IPS-20b (cell line): ENCODE results near the gene PDE8B.

Experiments
- H3K27ac ChIP-seq: one replicate; pipeline ENCODE4 v1.5.1; 2013; ENCODE audit warnings: low read length
- H3K27me3 ChIP-seq: 2 replicates; pipeline ENCODE4 v1.6.1; 2013; ENCODE audit warnings: mild to moderate bottlenecking, low read length, inconsistent platforms; ENCODE audit not compliant: insufficient read depth
- H3K36me3 ChIP-seq: 2 replicates; pipeline ENCODE4 v1.6.1; 2013; ENCODE audit warnings: low read depth, mild to moderate bottlenecking, inconsistent platforms, low read length, moderate library complexity; ENCODE audit not compliant: insufficient read depth
- H3K4me1 ChIP-seq: 2 replicates; pipeline ENCODE4 v1.6.1; 2013; ENCODE audit warnings: mild to moderate bottlenecking, control low read depth, inconsistent platforms, low read length, moderate library complexity; ENCODE audit not compliant: insufficient read depth
- H3K4me3 ChIP-seq: 2 replicates; pipeline ENCODE4 v1.5.1; 2013; ENCODE audit warnings: mild to moderate bottlenecking, low read length, inconsistent platforms
- H3K9ac ChIP-seq: 2 replicates; pipeline ENCODE4 v1.6.1; 2013; ENCODE audit warnings: low read depth, mild to moderate bottlenecking, inconsistent platforms, low read length, moderate library complexity
- H3K9me3 ChIP-seq: 2 replicates; pipeline ENCODE4 v1.6.1; 2013; ENCODE audit warnings: mild to moderate bottlenecking, low read depth, low read length, inconsistent platforms; ENCODE audit not compliant: insufficient read depth

The PDE8B gene

DNA sequence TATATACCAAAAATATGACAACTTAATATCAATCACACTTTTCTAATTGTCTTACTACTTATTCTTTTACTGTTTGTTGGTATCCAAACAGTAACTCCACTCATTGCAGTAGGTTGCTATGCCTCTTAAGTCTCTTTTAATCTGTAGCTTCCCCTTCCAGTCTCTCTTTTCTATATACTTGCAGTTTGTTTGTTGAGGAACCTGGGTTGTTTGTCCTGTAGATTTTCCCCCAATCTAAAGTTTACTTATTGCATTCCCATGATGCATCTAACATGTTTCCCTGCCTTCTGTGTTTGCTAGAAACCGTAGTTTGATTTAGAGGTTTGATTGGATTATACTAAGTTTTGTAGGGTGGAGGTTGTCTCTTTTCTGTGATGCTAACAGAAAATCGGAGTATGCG, 10.6 kb downstream of the PDE8B start:
- Histone ChIP-seq H3K4me3 (no peak overlapping the region), H3K27me3 (no peaks in the 10 kb centered on the region), H3K9ac (no peak overlapping the region)

DNA sequence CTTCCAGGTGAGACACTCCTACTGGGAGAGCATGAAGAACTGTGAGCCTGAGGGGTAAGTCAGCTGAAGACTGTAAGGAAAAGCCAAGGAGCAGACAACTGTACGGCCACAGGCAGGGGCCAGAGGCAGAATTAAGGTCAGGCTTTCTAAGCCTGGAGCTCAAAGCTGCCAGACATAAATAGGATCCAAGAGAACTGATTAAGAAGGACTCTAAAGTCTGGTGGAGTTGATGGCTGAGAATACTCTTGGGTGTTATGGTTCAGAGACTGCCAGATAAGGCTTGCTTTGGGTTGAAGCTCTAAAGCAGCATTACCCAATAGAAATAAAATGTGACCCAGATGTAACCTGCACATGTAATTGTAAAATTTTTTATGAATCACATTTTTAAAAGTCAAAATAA, 12.2 kb downstream of the PDE8B start:
- Histone ChIP-seq H3K27me3 (no peaks in the 10 kb centered on the region), H3K4me3 (no peak overlapping the region), H3K36me3 (no peaks in the 10 kb centered on the region), H3K27ac (no peak overlapping the region), H3K9ac (no peak overlapping the region), H3K9me3 (no peaks in the 10 kb centered on the region), H3K4me1 (no peaks in the 10 kb centered on the region)

More for the DNA sequence above, 10.6 kb downstream of the PDE8B start:
- Histone ChIP-seq H3K27ac (no peak overlapping the region), H3K36me3 (no peaks in the 10 kb centered on the region), H3K9me3 (no peaks in the 10 kb centered on the region), H3K4me1 (no peaks in the 10 kb centered on the region)

- Histone ChIP-seq H3K9ac (no peak overlapping the region), H3K36me3 (no peaks in the 10 kb centered on the region), H3K4me3 (no peak overlapping the region), H3K27me3 (no peaks in the 10 kb centered on the region), H3K27ac (no peak overlapping the region), H3K9me3 (no peaks in the 10 kb centered on the region), H3K4me1 (no peaks in the 10 kb centered on the region)
Observed at GRCh38 chr5:77223653-77224052, 13.2 kb downstream of the PDE8B start.

GRCh38 chr5:77224672-77225355, 14.3 kb downstream of the PDE8B start:
- Histone ChIP-seq H3K9ac (no peak overlapping the region), H3K9me3 (no peaks in the 10 kb centered on the region), H3K4me1 (no peaks in the 10 kb centered on the region), H3K4me3 (no peak overlapping the region), H3K36me3 (no peaks in the 10 kb centered on the region), H3K27ac (no peak overlapping the region), H3K27me3 (no peaks in the 10 kb centered on the region)

DNA sequence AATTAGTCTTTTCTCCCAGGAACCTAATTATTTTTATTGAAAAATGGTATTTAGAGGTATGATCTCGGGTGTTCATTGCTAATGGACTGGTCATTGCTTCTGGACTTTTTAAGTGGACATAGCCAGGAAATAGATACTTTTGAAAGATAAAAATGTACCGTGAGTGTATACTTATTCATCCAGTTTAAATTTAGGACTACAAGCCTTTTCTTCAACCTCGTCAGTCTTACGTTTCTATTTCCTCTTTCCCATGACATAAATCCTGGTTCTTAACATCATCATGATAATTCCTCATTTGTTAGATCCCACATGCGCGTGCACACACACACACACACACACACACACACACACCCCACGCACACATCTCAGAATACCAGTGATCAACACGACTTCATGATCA, 15.1 kb downstream of the PDE8B start:
- H3K9me3 ChIP-seq, result no peaks in the 10 kb centered on the region
- no peak overlapping the region for H3K4me3 ChIP-seq
- no peaks in the 10 kb centered on the region for H3K36me3 ChIP-seq
- H3K9ac ChIP-seq, result no peak overlapping the region
- no peaks in the 10 kb centered on the region for H3K27me3 ChIP-seq
- no peaks in the 10 kb centered on the region for H3K4me1 ChIP-seq
- no peak overlapping the region for H3K27ac ChIP-seq

GRCh38 chr5:77229887-77230286, 19.4 kb downstream of the PDE8B start:
- Histone ChIP-seq H3K4me3 (no peak overlapping the region), H3K27me3 (no peaks in the 10 kb centered on the region), H3K27ac (no peak overlapping the region), H3K9ac (no peak overlapping the region), H3K36me3 (no peaks in the 10 kb centered on the region), H3K9me3 (no peaks in the 10 kb centered on the region), H3K4me1 (no peaks in the 10 kb centered on the region)

DNA sequence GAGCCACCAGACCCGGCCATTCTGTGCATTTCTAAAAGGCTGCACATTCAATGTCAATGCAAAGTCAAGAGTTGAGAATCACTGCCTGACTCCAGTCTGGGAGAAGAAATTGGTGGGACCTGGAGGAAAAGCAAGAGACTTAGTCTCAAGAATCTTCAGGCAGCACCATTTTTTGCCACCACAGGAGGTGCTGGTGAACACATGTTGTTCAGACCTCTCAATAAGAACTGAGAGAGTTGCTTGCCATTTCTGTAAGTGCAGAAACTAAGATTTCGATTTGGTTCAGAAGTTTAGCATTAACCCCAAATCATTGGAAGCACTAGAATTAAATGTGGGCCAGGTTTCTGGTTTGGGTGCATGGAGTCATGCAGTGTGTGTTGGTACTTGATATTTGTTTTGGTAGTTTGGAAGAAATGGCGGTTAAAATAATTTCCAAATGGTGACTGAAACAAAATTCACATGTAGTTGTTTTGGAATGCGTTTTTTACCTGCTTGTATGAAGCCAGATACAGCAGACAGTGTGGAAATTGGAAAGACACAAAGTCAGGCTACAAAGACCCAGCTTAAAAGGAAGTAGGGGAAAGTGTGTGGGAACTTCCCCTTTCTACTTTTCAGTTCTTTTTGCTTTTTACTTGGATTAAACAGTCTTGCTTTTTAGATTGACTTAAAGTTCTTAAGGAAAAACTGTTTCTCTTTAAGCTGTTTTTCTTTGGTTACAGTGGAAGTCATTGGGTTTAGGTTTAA, 20.4 kb downstream of the PDE8B start:
- no peak overlapping the region for H3K9ac ChIP-seq
- no peaks in the 10 kb centered on the region for H3K36me3 ChIP-seq
- H3K9me3 ChIP-seq, result no peaks in the 10 kb centered on the region
- no peak overlapping the region for H3K4me3 ChIP-seq
- H3K4me1 ChIP-seq, result no peaks in the 10 kb centered on the region
- H3K27me3 ChIP-seq, result no peaks in the 10 kb centered on the region
- H3K27ac ChIP-seq, result no peak overlapping the region

GRCh38 chr5:77231471-77232138, 21.1 kb downstream of the PDE8B start:
- no peak overlapping the region for H3K27ac ChIP-seq
- H3K9ac ChIP-seq, result no peak overlapping the region
- H3K27me3 ChIP-seq, result no peaks in the 10 kb centered on the region
- no peaks in the 10 kb centered on the region for H3K4me1 ChIP-seq
- H3K4me3 ChIP-seq, result no peak overlapping the region
- no peaks in the 10 kb centered on the region for H3K36me3 ChIP-seq
- no peaks in the 10 kb centered on the region for H3K9me3 ChIP-seq

- no peak overlapping the region for H3K27ac ChIP-seq
- no peaks in the 10 kb centered on the region for H3K27me3 ChIP-seq
- no peak overlapping the region for H3K4me3 ChIP-seq
- H3K4me1 ChIP-seq, result no peaks in the 10 kb centered on the region
- H3K9ac ChIP-seq, result no peak overlapping the region
- no peaks in the 10 kb centered on the region for H3K36me3 ChIP-seq
- no peaks in the 10 kb centered on the region for H3K9me3 ChIP-seq
Observed at GRCh38 chr5:77232574-77233358, 22.3 kb downstream of the PDE8B start.

DNA sequence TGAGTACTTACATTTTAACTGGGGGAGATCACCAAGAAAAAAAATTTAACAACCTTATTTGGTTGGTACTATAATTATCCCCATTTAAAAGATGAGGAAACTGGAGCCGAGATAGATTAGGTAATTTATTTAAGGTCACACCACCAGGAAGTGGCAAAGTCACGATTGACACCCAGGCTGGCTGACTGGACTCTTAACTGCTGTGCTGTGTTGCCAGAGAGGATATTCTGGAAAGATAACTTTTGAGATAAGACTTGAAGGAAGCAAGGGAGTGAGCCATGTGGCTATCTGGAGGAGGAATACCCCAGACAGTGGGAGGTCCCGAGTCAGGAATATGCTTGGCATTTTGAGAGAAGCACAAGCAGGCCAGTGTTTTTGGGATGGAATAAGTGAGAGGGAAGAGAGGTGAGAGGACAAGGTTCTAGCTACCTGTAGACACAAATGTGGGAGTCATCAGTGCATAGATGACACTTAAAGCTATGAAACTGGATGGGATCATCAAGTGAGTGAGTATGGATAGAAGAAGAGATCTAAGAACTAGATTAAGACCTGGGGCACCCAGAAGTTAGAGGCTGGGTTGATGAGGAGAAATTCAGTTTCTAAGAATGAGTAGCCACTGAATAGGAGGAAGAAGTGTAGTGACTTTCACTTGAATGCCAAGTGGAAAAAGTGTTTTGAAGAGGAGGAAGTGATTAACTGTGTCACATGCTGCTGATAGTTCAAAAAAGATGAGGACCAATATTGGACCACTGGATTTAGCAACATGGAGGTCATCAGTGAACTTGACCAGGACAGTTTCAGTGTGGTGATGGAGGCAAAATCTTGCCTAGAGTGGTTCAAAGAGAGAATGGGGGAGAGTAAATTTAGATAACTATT, 25.6 kb downstream of the PDE8B start:
- H3K27ac ChIP-seq, result no peak overlapping the region
- no peaks in the 10 kb centered on the region for H3K9me3 ChIP-seq
- no peaks in the 10 kb centered on the region for H3K36me3 ChIP-seq
- no peaks in the 10 kb centered on the region for H3K4me1 ChIP-seq
- H3K9ac ChIP-seq, result no peak overlapping the region
- H3K4me3 ChIP-seq, result no peak overlapping the region
- H3K27me3 ChIP-seq, result no peaks in the 10 kb centered on the region
